Bronchial epithelial cell (primary cell): ENCODE measurements around the gene BCAR3. TPM values are rescaled to one million over a fixed set of nuclear protein-coding genes. Genes with fewer than 3 reads are reported as not detected.

Source experiments
- DNase-seq: peaks from one replicate; pipeline ENCODE4 v3.0.0-alpha.2; 2010; ENCODE audit warnings: low read depth
- FAIRE-seq: peaks from 2 replicates; lab custom pipeline; 2011; peaks lifted over from hg19 to GRCh38; lab: Jason Lieb, UNC
- H3K27me3 ChIP-seq: 2 replicates; pipeline ENCODE4 v1.5.1; 2011; ENCODE audit warnings: low read length; ENCODE audit not compliant: control insufficient read depth, insufficient read depth
- H3K36me3 ChIP-seq: 2 replicates; pipeline ENCODE4 v1.5.1; 2011; ENCODE audit warnings: low read length; ENCODE audit not compliant: control insufficient read depth, insufficient read depth
- H3K4me3 ChIP-seq: 2 replicates; pipeline ENCODE4 v1.5.1; 2011; ENCODE audit warnings: mild to moderate bottlenecking, low read depth, low read length, control low read depth
- CTCF ChIP-seq: IDR thresholded peaks from 2 replicates; pipeline ENCODE4 v1.5.1; 2011; ENCODE audit warnings: mild to moderate bottlenecking, moderate library complexity, low read length, control low read depth, inconsistent platforms; ENCODE audit not compliant: insufficient read depth, severe bottlenecking
- total RNA-seq: library from RNA; depleted of rRNA; stranded (reverse); fragments of >200 nt; gene quantifications from 2 replicates; pipeline ENCODE4 v1.2.1, GENCODE V29; 2014

Gene BCAR3
- total RNA-seq, 1 donor from 2014 or later, result 69.5 TPM

GRCh38 chr1:93587354-93587753 is 94.3 kb downstream of the BCAR3 start:
- FAIRE-seq (no peak), DNase-seq (no peak)
- H3K4me3 ChIP-seq, result no peak overlapping the region
- H3K27me3 ChIP-seq, result no peaks in the 10 kb centered on the region
- H3K36me3 ChIP-seq, result peaks cover 52% of the 10 kb centered on the region
- no peak for TF ChIP-seq CTCF

- H3K4me3 ChIP-seq, result no peak overlapping the region
- H3K36me3 ChIP-seq, result peaks cover 50% of the 10 kb centered on the region
- H3K27me3 ChIP-seq, result no peaks in the 10 kb centered on the region
- TF ChIP-seq CTCF, result no peak
- DNase-seq (peak; percentile 74), FAIRE-seq (no peak)
Observed at GRCh38 chr1:93585059-93585966, 96.3 kb downstream of the BCAR3 start.

- Histone ChIP-seq H3K27me3 (no peaks in the 10 kb centered on the region), H3K4me3 (peak overlapping the region; percentile 5), H3K36me3 (peaks cover 46% of the 10 kb centered on the region)
- peak; percentile 79 for FAIRE-seq
- DNase-seq, result no peak
- no peak for TF ChIP-seq CTCF
Observed at GRCh38 chr1:93584261-93585003, 97.2 kb downstream of the BCAR3 start.

- no peak for DNase-seq
- FAIRE-seq, result no peak
Observed at GRCh38 chr1:93581917-93582850, 99.5 kb downstream of the BCAR3 start.

More at GRCh38 chr1:93581917-93582850, 99.5 kb downstream of the BCAR3 start:
- H3K4me3 ChIP-seq, result no peak overlapping the region
- H3K36me3 ChIP-seq, result peaks cover 35% of the 10 kb centered on the region
- TF ChIP-seq CTCF, result no peak
- no peaks in the 10 kb centered on the region for H3K27me3 ChIP-seq
